ENCODE measurements around the gene SPACA9. TPM values are rescaled to one million over a fixed set of nuclear protein-coding genes. Genes with fewer than 3 reads are reported as not detected.

The SPACA9 gene
- total and polyA plus RNA-seq, 2 experiments from 2014 or later = 1.1 to 1.5 TPM

DNA sequence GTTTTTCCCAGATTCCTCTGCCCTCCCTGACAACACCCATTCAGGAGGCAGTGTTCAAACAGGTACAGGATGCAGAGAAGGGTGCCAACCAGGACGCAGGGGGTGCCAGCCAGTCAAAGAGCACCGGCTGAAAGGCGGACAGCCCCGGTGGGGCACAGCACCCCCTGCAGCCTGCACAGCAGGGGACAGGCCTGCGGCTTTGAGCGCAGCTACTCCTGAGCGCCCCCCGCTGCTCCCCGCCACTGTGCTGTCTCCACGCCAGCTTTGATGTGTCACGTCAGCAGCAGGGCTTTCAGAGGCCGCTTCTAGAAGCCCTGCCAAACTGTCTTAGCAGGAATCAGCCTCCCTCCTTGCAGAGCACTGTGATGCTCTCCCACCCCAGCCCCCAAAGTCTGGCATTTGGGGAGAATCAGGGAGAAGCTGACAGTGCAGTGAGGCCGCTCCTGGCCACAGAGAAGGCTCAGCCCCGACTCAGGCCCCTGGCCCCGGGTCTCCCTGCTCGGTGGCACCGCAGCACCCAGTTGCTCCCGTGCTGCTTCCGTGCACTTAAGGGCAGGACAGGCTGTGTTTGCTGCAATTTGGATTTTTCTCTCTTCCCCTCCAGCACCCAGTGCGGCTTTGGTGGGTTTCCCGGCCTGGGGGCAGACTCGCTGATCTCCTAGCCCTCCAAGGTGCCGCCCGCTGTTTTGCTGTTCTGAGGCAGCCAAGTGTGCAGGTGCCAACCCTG, 20.9 kb upstream of the SPACA9 start (continued):
- no peak for TF ChIP-seq ZNF462 (CRISPR knock-in tag; IDR thresholded peaks at IDR 0.05)
- TF ChIP-seq EZH2 (IDR thresholded peaks at IDR 0.05; ENCODE audit: low read depth, unreplicated experiment) = no peak
- no peak for TF ChIP-seq POLR2AphosphoS5 (IDR thresholded peaks at IDR 0.05; ENCODE audit: low read depth)
- no peak for TF ChIP-seq EZH2phosphoT487 (IDR thresholded peaks at IDR 0.05; ENCODE audit: unreplicated experiment)
- TF ChIP-seq REST (IDR thresholded peaks at IDR 0.05; ENCODE audit: unreplicated experiment) = no peak
- no peak for TF ChIP-seq ZNF331 (CRISPR knock-in tag; IDR thresholded peaks at IDR 0.05; ENCODE audit: low read depth)
- no peak for TF ChIP-seq CREB1 (CRISPR knock-in tag; IDR thresholded peaks at IDR 0.05; ENCODE audit: low read depth)

Measured in GM23338 (cell line).